Activated CD8-positive, alpha-beta memory T cell treated with anti-CD3 and anti-CD28 coated beads for 24 hours (primary cell): ENCODE measurements around the gene SLC41A3.

Experiments
- DNase-seq: peaks from one replicate; pipeline ENCODE4 v3.0.0-alpha.2; 2020

The SLC41A3 gene

GRCh38 chr3:126083913-126084767 lies at the start of gene SLC41A3:
SLC41A3 (minus strand) TSS chr3:126084124; CDS start chr3:126068219, 15,905 bp downstream.
- DNase-seq: peak; percentile 96

- peak; percentile 21 for DNase-seq
These were observed 49.7 kb upstream of the SLC41A3 start for GRCh38 chr3:126133606-126134005.

DNA sequence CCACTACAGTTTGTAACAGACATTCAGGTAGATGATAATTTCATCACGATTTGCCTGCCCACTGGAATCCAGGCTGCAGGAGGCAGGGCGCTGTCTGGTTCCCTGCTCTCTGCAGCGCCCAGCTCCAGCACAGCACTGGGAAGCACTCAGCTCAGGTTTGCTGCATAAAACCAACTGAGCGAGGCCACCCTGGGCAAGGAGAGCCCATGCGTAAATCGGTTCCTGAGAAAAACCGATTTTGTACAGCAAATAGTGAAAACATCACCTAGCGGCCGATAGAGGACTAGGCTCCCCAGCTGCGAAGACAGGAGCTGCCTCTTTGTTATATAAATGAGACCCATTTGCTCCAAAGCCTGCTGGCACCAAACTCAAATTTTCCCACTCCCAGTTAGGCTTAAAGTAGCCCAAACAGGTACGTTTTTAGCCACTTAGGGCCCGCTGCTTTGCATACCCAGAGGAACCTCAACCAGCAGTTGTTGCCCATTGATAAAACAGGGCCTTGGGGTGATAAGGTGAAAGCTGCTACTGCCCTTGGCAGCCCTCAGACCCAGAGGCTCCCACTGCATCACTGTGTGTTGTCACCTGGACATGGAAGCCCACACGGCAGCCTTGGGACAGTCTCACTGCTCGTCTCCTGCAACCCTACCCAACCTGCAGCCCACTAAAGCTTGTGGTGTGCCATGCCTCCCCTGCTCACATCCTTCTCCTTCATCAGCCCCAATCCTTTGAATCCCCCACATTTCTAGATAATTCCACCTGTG lies 49.0 kb upstream of the SLC41A3 start:
- peak; percentile 41 for DNase-seq

DNA sequence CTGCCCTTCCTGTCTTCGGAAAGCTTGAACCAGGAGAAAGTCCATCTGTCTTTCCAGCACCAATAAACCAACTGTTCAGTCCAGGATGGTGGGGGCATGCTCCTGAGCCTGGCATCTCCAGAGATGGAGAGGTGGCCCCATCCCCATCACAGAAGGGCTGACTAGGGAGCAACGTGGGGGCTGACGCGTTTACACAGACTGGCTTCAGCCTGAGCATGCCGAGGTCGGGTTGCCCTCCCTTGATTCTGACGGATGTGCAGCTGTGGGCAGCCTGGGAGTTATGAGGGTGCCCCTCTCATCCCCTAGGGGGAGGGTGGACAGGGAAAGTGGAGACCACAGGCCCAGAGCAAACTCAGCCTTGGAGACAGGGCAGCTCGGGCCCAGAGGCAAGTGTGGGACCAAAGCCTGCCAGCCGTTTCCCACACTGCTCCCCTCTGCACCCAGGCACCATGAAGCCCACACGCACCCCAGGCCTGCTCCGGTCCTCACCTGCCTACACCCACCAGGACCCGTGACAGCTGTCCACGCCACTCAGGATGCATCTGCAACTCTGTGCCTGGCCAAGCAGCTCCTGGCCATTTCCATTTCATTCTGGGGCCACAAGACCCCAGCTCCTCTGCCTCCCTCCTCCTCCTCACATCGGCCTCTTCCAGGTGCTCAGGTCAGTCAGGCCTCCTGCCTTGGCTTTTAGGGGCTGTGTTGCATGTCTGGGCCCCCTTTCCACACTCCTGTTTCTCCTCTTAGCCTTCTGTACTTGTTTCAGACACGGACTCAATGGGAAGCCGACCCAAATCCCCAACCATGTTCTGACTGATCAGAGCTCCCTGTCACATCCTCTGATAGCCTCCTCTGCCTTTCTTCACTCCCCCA lies 48.2 kb upstream of the SLC41A3 start:
- DNase-seq: peak; percentile 37

DNA sequence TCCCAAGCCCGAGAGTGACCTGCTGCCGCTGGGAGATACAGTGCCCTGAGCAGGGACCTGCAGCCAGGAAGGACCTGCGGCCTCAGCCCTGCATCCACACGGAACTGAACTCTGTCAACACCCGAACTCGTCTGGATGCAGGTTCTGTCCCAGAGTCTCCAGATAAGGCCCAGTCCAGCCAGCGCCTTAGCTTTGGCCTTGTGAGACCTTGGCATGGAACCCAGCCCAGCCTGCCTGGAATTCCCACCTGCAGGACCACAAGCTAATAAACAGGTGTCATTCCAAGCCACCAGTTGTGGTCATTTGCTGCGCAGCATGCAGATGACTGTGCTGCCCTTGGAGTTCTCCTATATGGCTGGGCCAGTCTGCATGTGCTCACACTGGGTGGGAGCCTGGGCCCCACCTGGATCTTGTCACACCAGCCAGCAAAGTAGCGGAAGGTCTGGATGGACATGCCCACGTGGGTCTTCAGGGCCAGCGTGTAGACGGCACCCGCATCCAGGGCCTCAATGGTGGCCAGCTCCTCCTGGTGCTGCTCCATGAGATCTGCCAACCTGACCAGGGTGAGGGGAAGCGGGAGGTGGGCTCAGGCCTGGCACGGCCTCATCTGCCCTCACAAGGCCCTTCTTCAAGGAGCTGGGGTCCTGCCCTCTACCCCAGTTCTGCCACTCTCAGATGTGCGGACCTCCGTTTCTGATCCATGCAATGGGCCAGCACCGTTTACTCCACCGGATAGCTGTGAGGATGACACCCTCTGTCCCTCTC lies 47.2 kb upstream of the SLC41A3 start:
- peak; percentile 41 for DNase-seq

DNA sequence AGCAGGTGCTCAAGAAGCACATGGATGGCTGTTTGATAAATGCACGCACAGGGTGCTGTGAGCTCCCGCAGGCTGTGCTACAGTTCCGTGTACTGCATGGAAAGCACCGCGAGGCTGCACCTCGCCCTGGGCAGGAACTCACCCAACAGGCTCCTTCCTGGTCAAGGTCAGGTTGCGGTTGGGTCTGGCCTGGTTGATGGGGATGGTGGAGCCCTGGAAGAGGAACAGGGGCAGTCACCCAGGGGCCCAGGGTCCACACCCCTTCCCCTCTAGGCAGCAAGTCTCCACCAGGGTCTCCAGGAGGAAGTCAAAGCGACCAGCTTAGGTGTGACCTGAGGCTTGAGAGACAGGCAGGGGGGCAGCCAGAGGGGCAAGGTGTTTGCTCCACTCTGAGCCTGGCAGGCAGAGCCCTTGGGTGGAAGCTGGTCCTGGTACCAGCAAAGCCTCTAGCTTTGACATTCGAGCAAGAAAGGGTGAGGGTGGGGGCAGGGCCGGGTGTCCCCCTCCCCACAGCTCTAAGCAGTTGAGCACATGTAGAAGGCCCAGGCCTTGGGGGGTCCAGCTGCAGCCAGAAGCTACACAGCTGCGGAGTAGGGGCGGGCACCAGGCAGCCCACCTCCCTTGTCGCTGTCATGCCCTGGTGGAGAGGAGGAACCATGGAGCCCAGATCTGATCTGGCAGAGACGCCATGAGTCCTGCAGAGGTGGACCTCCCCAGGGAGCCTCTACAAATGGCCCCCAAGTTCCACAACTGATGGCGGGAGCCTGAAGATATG lies 46.3 kb upstream of the SLC41A3 start:
- peak; percentile 46 for DNase-seq

- DNase-seq: peak; percentile 45
These were observed 45.5 kb upstream of the SLC41A3 start for GRCh38 chr3:126129398-126129891.

- DNase-seq: peak; percentile 42
These were observed 44.8 kb upstream of the SLC41A3 start for GRCh38 chr3:126128504-126129397.

DNA sequence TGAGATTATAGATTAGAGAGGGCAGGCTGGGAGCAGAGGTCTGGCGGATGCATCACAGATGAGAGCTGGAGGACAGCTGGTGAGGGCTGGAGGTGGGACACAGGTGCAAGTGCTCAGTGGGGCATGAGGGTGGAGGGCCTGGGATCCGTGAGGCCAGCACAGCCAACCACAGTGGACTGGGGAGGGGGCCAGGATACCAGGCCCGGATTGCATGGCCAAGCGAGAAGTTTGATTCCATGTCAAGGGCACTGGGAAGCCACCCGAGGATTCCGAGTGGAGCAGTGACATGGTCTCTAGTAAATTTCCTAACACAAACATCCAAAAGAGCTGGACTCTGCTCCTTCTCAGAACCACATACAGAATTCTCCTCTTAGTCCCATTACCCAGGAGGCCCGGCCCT lies 44.0 kb upstream of the SLC41A3 start:
- DNase-seq: no peak

DNA sequence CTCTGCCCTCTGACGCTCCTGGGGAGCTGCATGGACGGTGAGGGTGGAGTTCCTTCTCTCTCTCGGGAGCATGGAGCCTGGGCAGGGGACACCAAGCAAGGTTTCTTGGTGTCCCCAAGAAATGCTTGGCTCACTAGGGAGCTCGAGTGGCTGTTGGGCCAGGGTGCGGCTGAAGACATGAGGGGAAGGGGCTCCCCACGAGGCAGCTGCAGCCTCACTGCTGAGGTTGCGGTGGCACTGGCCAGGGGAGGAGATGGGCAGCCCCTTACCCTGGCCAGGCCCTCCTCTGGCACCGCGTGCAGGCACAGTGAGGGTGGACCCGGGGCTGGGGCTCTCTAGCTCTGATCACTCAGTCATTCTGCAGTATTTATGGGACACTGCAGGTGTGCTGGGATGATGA lies 43.5 kb upstream of the SLC41A3 start:
- DNase-seq: peak; percentile 32

- DNase-seq: peak; percentile 45
These were observed 43.0 kb upstream of the SLC41A3 start for GRCh38 chr3:126126811-126127431.

DNA sequence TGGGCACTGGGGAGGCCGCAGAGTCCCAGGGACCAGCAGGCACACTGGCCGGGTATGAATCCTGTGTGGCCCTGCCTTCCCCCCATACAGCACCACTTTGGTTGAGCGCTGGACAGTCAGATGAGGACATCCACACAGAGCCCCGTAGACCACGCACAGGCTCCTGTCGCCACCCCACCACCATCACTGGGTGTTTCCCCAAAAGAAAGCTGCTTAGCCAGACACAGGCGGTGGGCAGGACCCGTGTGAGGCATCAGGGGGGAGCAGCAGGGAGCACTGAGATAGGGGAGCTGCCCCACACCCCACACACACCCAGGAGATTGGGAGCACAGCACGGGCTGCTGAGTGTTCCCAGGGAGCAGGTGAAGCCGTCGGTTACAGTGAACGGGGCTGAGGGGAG lies 42.4 kb upstream of the SLC41A3 start:
- peak; percentile 40 for DNase-seq

DNA sequence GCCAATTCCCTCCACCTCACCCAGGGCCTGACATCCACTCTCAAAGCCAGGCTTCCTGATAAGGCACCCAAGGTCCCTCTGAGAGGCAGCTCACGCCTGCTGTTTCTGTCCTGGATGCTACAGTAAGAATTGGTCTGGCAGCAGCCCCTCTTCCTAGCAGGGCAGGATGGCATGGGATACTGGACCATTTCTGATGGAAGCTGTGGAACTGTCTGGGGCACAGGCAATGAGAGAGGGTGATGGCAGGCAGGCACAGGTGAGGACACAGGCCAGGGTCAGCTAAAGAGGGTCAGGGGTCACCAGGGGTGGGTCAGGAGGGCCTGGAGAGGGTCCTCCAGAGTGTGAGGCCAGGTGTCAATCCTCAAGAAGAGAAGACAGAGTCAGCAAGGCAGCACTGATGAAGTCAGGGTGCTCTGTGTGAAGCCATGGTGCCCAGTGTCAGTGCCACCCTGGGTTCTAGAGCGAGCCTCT lies 41.9 kb upstream of the SLC41A3 start:
- no peak for DNase-seq

DNA sequence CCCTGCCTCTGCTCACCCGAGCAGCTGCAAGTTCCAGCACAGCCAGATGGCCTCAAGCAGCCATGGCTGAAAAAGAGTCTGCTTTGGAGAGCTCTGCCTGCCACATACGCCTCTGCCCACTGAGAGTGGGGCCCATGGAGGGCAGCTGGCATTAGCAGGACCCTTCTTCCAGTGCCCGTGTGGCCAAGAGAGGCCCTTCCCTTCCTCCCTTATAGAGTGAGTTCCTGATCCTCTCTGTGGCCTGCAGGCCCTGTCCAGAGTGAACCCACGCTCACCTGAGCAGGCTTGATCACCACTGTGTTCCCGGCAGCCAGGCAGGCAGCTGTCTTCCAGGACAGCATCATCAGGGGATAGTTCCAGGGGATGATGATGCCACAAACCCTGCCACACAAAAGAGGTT lies 41.4 kb upstream of the SLC41A3 start:
- no peak for DNase-seq

- no peak for DNase-seq
These were observed 41.0 kb upstream of the SLC41A3 start for GRCh38 chr3:126124896-126125295.

DNA sequence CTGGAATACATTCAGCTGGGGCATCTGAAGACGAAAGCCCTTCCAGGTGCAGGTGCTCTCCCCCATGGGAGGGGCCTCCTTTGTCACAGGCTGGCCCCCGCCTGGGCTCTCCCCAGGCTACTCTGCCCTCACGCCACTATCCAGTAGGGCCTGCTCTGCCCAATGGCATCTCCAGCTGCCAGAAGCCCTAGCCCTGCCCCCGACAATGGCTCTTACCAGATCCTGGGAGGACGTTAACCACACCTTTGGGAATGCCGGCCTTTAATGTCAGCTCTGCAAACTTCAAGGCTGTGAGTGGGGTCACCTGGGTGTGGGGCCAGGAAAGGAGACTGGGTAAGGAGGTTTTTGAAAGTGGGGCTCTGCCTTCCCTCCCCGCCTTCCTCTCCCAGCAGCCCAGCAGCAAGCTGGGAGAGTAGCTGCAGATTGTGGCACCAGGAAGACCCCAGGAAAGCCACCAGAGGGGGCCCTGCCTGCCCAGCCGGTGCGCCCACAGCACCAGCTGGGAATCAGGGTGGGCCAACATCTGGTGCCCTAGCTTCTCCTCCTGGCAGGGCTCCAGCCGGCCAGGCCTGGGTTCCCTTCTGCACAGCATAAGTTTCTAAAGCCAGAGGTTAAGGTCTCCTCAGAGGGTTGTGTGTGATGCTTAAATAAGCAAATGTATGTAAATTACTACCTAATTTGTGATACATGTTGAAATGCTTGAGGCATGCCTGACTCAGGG lies 40.4 kb upstream of the SLC41A3 start:
- peak; percentile 40 for DNase-seq

- peak; percentile 17 for DNase-seq
These were observed 37.7 kb upstream of the SLC41A3 start for GRCh38 chr3:126121632-126122031.

GRCh38 chr3:126121074-126121473 lies 37.1 kb upstream of the SLC41A3 start:
- DNase-seq: no peak

DNA sequence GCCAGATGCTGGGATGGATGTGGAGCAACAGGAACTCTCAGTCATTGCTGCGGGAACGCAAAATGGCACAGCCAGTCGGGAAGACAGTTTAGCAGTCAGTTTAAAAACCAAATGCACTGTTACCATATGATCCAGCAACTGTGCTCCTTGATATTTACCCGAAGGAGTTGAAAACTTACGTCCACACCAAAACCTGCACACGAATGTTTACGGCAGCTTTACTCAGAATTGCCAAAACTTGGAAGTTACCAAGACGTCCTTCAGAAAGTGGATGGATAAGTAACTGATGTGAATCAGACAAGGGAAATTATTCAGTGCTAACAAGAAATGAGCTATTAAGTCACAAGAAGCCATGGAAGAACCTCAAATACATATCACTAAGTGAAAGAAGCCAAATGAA lies 36.1 kb upstream of the SLC41A3 start:
- no peak for DNase-seq
